B cell (primary cell): ENCODE data around the gene ICAM4. TPM values are rescaled to one million over a fixed set of nuclear protein-coding genes. Genes with fewer than 3 reads are reported as not detected.
"Not testable (repeated sequence)": the region's sequence is repeated elsewhere in the genome, so short reads cannot be mapped to it uniquely, and the experiment has no call there.

Experiments used
- ATAC-seq: fragments of 200-7000 bp; cut with Tn5 transposase; one replicate; pipeline ENCODE4 v1.10.0; 2021; ENCODE audit warnings: low read depth, mild to moderate bottlenecking, moderate number of reproducible peaks, moderate library complexity
- CTCF ChIA-PET: fragments of 350-600 bp; sonication (Branson Sonifier 250); formaldehyde crosslinking; loops from one replicate; lab custom pipeline; 2021; ENCODE audit warnings: antibody characterized with exemption, inconsistent platforms; lab: Charles Lee
- POLR2A ChIA-PET: fragments of 350-600 bp; sonication (Branson Sonifier 250); formaldehyde crosslinking; loops from one replicate; lab custom pipeline; 2021; ENCODE audit warnings: antibody characterized with exemption; lab: Charles Lee
- DNase-seq: peaks from one replicate; pipeline ENCODE4 v3.0.0; 2013
- H2AFZ ChIP-seq: 2 replicates; pipeline ENCODE4 v1.6.1; 2012; ENCODE audit warnings: mild to moderate bottlenecking, low read depth, low read length; ENCODE audit not compliant: insufficient read depth, poor library complexity, severe bottlenecking
- H3K27ac ChIP-seq, 2 donors: 1 replicate in 1 of 2; 2 replicates in 1 of 2; pipeline ENCODE4 v1.5.1; 2012 to 2013; ENCODE audit warnings: low read length in 2 of 2, mild to moderate bottlenecking in 2 of 2, moderate library complexity in 1 of 2
- H3K27me3 ChIP-seq, 4 experiments: fragments of 200-600 bp in 1 of 4; sonication (generic) in 1 of 4; replicated peaks in 1 of 4; 1 replicate in 2 of 4; 2 replicates in 2 of 4; pipeline versions ENCODE4 v1.6.1 to v1.7.0; 2013 to 2016; ENCODE audit warnings: low read length in 3 of 4, mild to moderate bottlenecking in 2 of 4, mixed read lengths in 1 of 4, moderate library complexity in 1 of 4; ENCODE audit not compliant: insufficient read depth in 4 of 4, control insufficient read depth in 3 of 4; ENCODE audit errors: control extremely low read depth in 1 of 4
- H3K36me3 ChIP-seq, 2 experiments: replicated peaks in 1 of 2; 1 replicate in 1 of 2; 2 replicates in 1 of 2; pipeline versions ENCODE4 v1.6.1 to v1.7.1; 2013; ENCODE audit warnings: low read length in 1 of 2; ENCODE audit not compliant: insufficient read depth in 2 of 2, control insufficient read depth in 1 of 2; ENCODE audit errors: control extremely low read depth in 1 of 2, extremely low read depth in 1 of 2
- H3K4me1 ChIP-seq, 2 donors: fragments of 200-600 bp in 1 of 2; sonication (generic) in 1 of 2; 1 replicate in 1 of 2; 2 replicates in 1 of 2; pipeline versions ENCODE4 v1.5.1 to v1.6.1; 2013 to 2017; ENCODE audit warnings: low read length in 2 of 2; ENCODE audit not compliant: control insufficient read depth in 2 of 2, insufficient read depth in 2 of 2
- H3K4me2 ChIP-seq: replicated peaks from 2 replicates; pipeline ENCODE3; 2012; ENCODE audit warnings: mild to moderate bottlenecking, low read depth, low read length; ENCODE audit not compliant: poor library complexity, severe bottlenecking
- H3K4me3 ChIP-seq, 5 experiments: fragments of 200-600 bp in 1 of 5; sonication (generic) in 1 of 5; 1 replicate in 3 of 5; 2 replicates in 2 of 5; pipeline versions ENCODE4 v1.5.1 to v1.7.0; 2011 to 2016; ENCODE audit warnings: low read length in 4 of 5, mild to moderate bottlenecking in 4 of 5, low read depth in 2 of 5, control low read depth in 1 of 5, moderate library complexity in 1 of 5; ENCODE audit not compliant: insufficient read depth in 1 of 5; ENCODE audit errors: control extremely low read depth in 1 of 5, extremely low read depth in 1 of 5
- H3K79me2 ChIP-seq: fragments of 200-600 bp; sonication (generic); one replicate; pipeline ENCODE4 v1.6.0; 2016; ENCODE audit warnings: low read length; ENCODE audit not compliant: control insufficient read depth, insufficient read depth
- H3K9ac ChIP-seq: fragments of 200-600 bp; sonication (generic); 2 replicates; pipeline ENCODE4 v1.6.1; 2017; ENCODE audit warnings: mild to moderate bottlenecking, low read length, moderate library complexity
- H3K9me3 ChIP-seq, 3 donors: one replicate each; pipeline versions ENCODE4 v1.6.1 to v1.7.1; 2013; ENCODE audit warnings: low read length in 2 of 3; ENCODE audit not compliant: control insufficient read depth in 2 of 3, insufficient read depth in 1 of 3; ENCODE audit errors: control extremely low read depth in 1 of 3
- H4K20me1 ChIP-seq: 2 replicates; pipeline ENCODE4 v1.6.0; 2012; ENCODE audit warnings: mild to moderate bottlenecking, low read length; ENCODE audit not compliant: insufficient read depth, control insufficient read depth, poor library complexity, severe bottlenecking
- H3K27ac Mint-ChIP-seq: one replicate; pipeline ENCODE4 v1.8.0; 2021; ENCODE audit warnings: mixed read lengths
- H3K27me3 Mint-ChIP-seq: one replicate; pipeline ENCODE4 v1.8.0; 2021; ENCODE audit warnings: mixed read lengths
- H3K4me1 Mint-ChIP-seq: one replicate; pipeline ENCODE4 v1.8.0; 2021; ENCODE audit warnings: mixed read lengths
- H3K4me3 Mint-ChIP-seq: one replicate; pipeline ENCODE4 v1.8.0; 2021; ENCODE audit warnings: mixed read lengths
- H3K9me3 Mint-ChIP-seq: one replicate; pipeline ENCODE4 v1.8.0; 2022; ENCODE audit warnings: mixed read lengths; ENCODE audit not compliant: insufficient read depth
- CTCF ChIP-seq: fragments of 200-600 bp; IDR thresholded peaks from one replicate; pipeline ENCODE4 v1.8.0; 2022; ENCODE audit warnings: antibody characterized with exemption, mild to moderate bottlenecking
- EZH2 ChIP-seq: IDR thresholded peaks from 2 replicates; pipeline ENCODE4 v1.6.1; 2012; ENCODE audit warnings: borderline replicate concordance, low read depth, mild to moderate bottlenecking, moderate library complexity, low read length; ENCODE audit not compliant: insufficient read depth, poor library complexity, severe bottlenecking
- WGBS: methylation state at CpG from one replicate; pipeline ENCODE4 v1.1.5; 2013; ENCODE audit warnings: missing lambda C conversion rate; ENCODE audit not compliant: insufficient coverage; 5-methylcytosine and 5-hydroxymethylcytosine counted together
- intact Hi-C: fragments of 100-400 bp; cut with micrococcal nuclease; formaldehyde crosslinking; loops from one replicate; pipeline ENCODE4 v1.10.0; 2022
- polyA plus RNA-seq: library from polyadenylated mRNA; depleted of rRNA; stranded (reverse); fragments of >200 nt; gene quantifications from 2 replicates; pipeline ENCODE4 v1.2.3, GENCODE V29; 2012
- small RNA-seq: library from RNA; depleted of rRNA; stranded (forward); fragments of <200 nt; gene quantifications from one replicate; pipeline ENCODE3, GENCODE V24; 2012; ENCODE audit warnings: low replicate concordance, low read depth; ENCODE audit not compliant: insufficient read length
- total RNA-seq, 2 donors: library from RNA; stranded (reverse); fragments of 120-200 nt in 1 of 2; gene quantifications; 1 replicate in 1 of 2; 2 replicates in 1 of 2; pipeline versions ENCODE4 v1.2.3 to v1.2.4, GENCODE V29; 2013 to 2022

ICAM4 gene
- total and polyA plus RNA-seq, 2 donors (not counting 1 experiment from before 2014, with no cell fraction given) = 0.44 to 0.78 TPM

GRCh38 chr19:10335352-10335985, 48.7 kb downstream of the ICAM4 start:
- peaks cover 0 to 26% of the 10 kb centered on the region in 2 experiments for H3K36me3 ChIP-seq
- H3K27me3 ChIP-seq = no peaks in the 10 kb centered on the region
- H3K4me3 Mint-ChIP-seq = no peak overlapping the region
- H3K4me2 ChIP-seq = no peak overlapping the region
- peaks cover 90% of the 10 kb centered on the region for H3K79me2 ChIP-seq
- H3K4me1 ChIP-seq = peaks cover 27 to 43% of the 10 kb centered on the region in 2 donors
- H2AFZ ChIP-seq = no peak overlapping the region
- H3K9me3 ChIP-seq = peaks cover 0 to 15% (median 0%) of the 10 kb centered on the region in 3 donors
- H3K4me3 ChIP-seq = no peak overlapping the region
- no peak overlapping the region for H3K9ac ChIP-seq
- no peak overlapping the region for H3K27ac Mint-ChIP-seq
- POLR2A ChIA-PET = no interaction called here
- peaks cover 43% of the 10 kb centered on the region for H4K20me1 ChIP-seq
- DNase-seq (peak; percentile 6), ATAC-seq (no peak)
- H3K9me3 Mint-ChIP-seq = no peaks in the 10 kb centered on the region
- TF ChIP-seq EZH2 (no peak), CTCF (no peak)
- peaks cover 39% of the 10 kb centered on the region for H3K4me1 Mint-ChIP-seq
- no peaks in the 10 kb centered on the region for H3K27me3 Mint-ChIP-seq
- H3K27ac ChIP-seq = no peak overlapping the region
- CTCF ChIA-PET = interaction anchor here (4.3 kb wide), 1 partner anchor 65 kb away, joined by 14 read pairs; the partner anchor contains the start of gene ICAM1
- intact Hi-C loops = no loop called here
- 97% methylated on average over 26 of the region's 26 CpGs for WGBS

GRCh38 chr19:10336725-10337124, 50.0 kb downstream of the ICAM4 start:
- ATAC-seq, H3K9me3 Mint-ChIP-seq, H3K27me3 Mint-ChIP-seq, H3K27ac Mint-ChIP-seq, intact Hi-C loops, H3K27ac ChIP-seq, POLR2A ChIA-PET, H3K4me2 ChIP-seq, H3K4me3 ChIP-seq, H3K9ac ChIP-seq, DNase-seq, H3K4me3 Mint-ChIP-seq, H2AFZ ChIP-seq, H3K27me3 ChIP-seq: not testable (repeated sequence)
- Histone ChIP-seq H3K9me3 (peaks cover 0 to 15% (median 0%) of the 10 kb centered on the region in 3 donors), H3K79me2 (peaks cover 81% of the 10 kb centered on the region), H3K4me1 (peaks cover 27 to 45% of the 10 kb centered on the region in 2 donors), H4K20me1 (peaks cover 34% of the 10 kb centered on the region), H3K36me3 (peaks cover 0 to 24% of the 10 kb centered on the region in 2 experiments)
- 98% methylated on average over 6 of the region's 9 CpGs for WGBS
- peaks cover 39% of the 10 kb centered on the region for H3K4me1 Mint-ChIP-seq
- CTCF ChIA-PET = interaction anchor here (0.6 to 4.3 kb wide), 4 partner anchors 39 to 78 kb away, joined by 3 to 14 read pairs (median 3); partner anchors contain the start of gene ICAM1

Small RNA genes lying within 50 kb of the gene (small RNA-seq; reads per million reads assigned to genes)
- not detected for gene AC011511.1
- gene AC011511.4 = not detected

Other genes with a start within 250 kb of the ICAM4 start
- 95.8 and 109 TPM in 2 replicates for gene SHFL, start 200.6 kb upstream of the ICAM4 start, total RNA-seq
- 176 and 205 TPM in 2 replicates for gene SHFL, start 200.6 kb upstream of the ICAM4 start, polyA plus RNA-seq
- gene ANGPTL6, start 184.3 kb upstream of the ICAM4 start, total RNA-seq = 18.1 and 20.3 TPM in 2 replicates
- gene ANGPTL6, start 184.3 kb upstream of the ICAM4 start, polyA plus RNA-seq = 13.2 and 23.5 TPM in 2 replicates
- 80.5 and 88.0 TPM in 2 replicates for gene PPAN, start 180.6 kb upstream of the ICAM4 start, total RNA-seq
- gene PPAN, start 180.6 kb upstream of the ICAM4 start, polyA plus RNA-seq = 42.2 and 51.0 TPM in 2 replicates
- 27.1 and 28.3 TPM in 2 replicates for gene P2RY11, start 175.3 kb upstream of the ICAM4 start, total RNA-seq
- 25.8 and 29.7 TPM in 2 replicates for gene P2RY11, start 175.3 kb upstream of the ICAM4 start, polyA plus RNA-seq
- gene EIF3G, start 167.1 kb upstream of the ICAM4 start, total RNA-seq = 261 and 270 TPM in 2 replicates
- gene EIF3G, start 167.1 kb upstream of the ICAM4 start, polyA plus RNA-seq = 295 and 308 TPM in 2 replicates
- 108 and 119 TPM in 2 replicates for gene DNMT1, start 92.0 kb upstream of the ICAM4 start, total RNA-seq
- 53.0 and 60.2 TPM in 2 replicates for gene DNMT1, start 92.0 kb upstream of the ICAM4 start, polyA plus RNA-seq
- 3.6 and 4.4 TPM in 2 replicates for gene S1PR2, start 55.6 kb upstream of the ICAM4 start, total RNA-seq
- 1.8 and 8.9 TPM in 2 replicates for gene S1PR2, start 55.6 kb upstream of the ICAM4 start, polyA plus RNA-seq
- 39.8 and 40.1 TPM in 2 replicates for gene MRPL4, start 34.7 kb upstream of the ICAM4 start, total RNA-seq
- 67.8 and 81.1 TPM in 2 replicates for gene MRPL4, start 34.7 kb upstream of the ICAM4 start, polyA plus RNA-seq
- gene ICAM1, start 15.8 kb upstream of the ICAM4 start, total RNA-seq = 7.3 and 10.2 TPM in 2 replicates
- gene ICAM1, start 15.8 kb upstream of the ICAM4 start, polyA plus RNA-seq = 11.9 and 63.9 TPM in 2 replicates
- 0.34 and 0.54 TPM in 2 replicates for gene ICAM5, start 3.0 kb downstream of the ICAM4 start, total RNA-seq
- gene ICAM5, start 3.0 kb downstream of the ICAM4 start, polyA plus RNA-seq = 0.14 TPM in 1 of 2 replicates, not detected in the other
- gene ZGLP1, start 22.9 kb downstream of the ICAM4 start, total RNA-seq = 6.4 and 7.4 TPM in 2 replicates
- 3.3 and 8.0 TPM in 2 replicates for gene ZGLP1, start 22.9 kb downstream of the ICAM4 start, polyA plus RNA-seq
- gene FDX2, start 29.1 kb downstream of the ICAM4 start, total RNA-seq = 13.6 and 13.9 TPM in 2 replicates
- 13.8 and 21.5 TPM in 2 replicates for gene FDX2, start 29.1 kb downstream of the ICAM4 start, polyA plus RNA-seq
- 54.6 and 62.7 TPM in 2 replicates for gene RAVER1, start 46.6 kb downstream of the ICAM4 start, total RNA-seq
- 21.0 and 27.3 TPM in 2 replicates for gene RAVER1, start 46.6 kb downstream of the ICAM4 start, polyA plus RNA-seq
- 110 and 119 TPM in 2 replicates for gene ICAM3, start 52.7 kb downstream of the ICAM4 start, total RNA-seq
- 154 and 223 TPM in 2 replicates for gene ICAM3, start 52.7 kb downstream of the ICAM4 start, polyA plus RNA-seq
- gene TYK2, start 93.6 kb downstream of the ICAM4 start, total RNA-seq = 337 and 347 TPM in 2 replicates
- 293 and 343 TPM in 2 replicates for gene TYK2, start 93.6 kb downstream of the ICAM4 start, polyA plus RNA-seq
- gene CDC37, start 116.6 kb downstream of the ICAM4 start, total RNA-seq = 178 and 193 TPM in 2 replicates
- 408 and 599 TPM in 2 replicates for gene CDC37, start 116.6 kb downstream of the ICAM4 start, polyA plus RNA-seq
- gene PDE4A, start 133.6 kb downstream of the ICAM4 start, total RNA-seq = 10.8 and 10.9 TPM in 2 replicates
- 0.95 and 1.5 TPM in 2 replicates for gene PDE4A, start 133.6 kb downstream of the ICAM4 start, polyA plus RNA-seq
- 27.0 TPM in 2 replicates for gene KEAP1, start 216.4 kb downstream of the ICAM4 start, total RNA-seq
- gene KEAP1, start 216.4 kb downstream of the ICAM4 start, polyA plus RNA-seq = 9.3 and 17.7 TPM in 2 replicates
- 0.17 and 0.67 TPM in 2 replicates for gene S1PR5, start 230.5 kb downstream of the ICAM4 start, total RNA-seq
- gene S1PR5, start 230.5 kb downstream of the ICAM4 start, polyA plus RNA-seq = 0.27 and 0.55 TPM in 2 replicates